ENCODE data around the gene SLC24A3.

Gene SLC24A3

DNA sequence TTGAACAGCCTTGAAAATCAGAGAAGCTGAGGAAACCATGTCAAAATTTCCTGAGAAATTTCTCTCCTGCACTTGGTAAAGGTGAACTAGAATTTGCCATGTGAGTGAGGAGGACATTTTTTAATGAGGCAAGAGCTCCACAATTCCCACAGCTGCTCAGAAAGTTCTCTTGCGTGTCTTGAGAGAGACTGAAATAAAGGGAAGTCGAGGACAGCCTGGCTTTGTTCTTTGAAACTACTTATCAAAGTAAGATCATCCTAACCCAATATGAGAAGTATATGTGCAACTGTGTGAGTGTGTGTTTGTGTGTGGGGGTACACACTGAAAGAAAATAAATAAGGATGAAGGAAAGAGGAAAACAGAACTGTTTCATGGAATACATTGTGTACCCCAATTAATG, 163.4 kb downstream of the SLC24A3 start:
- H4K8ac ChIP-seq (ENCODE audit: low read depth, low read length): no peak overlapping the region
- no peak overlapping the region for H2BK15ac ChIP-seq (replicated peaks; ENCODE audit: low read depth)
- H3K79me1 ChIP-seq (ENCODE audit: low read length): no peaks in the 10 kb centered on the region
- H3K27me3 ChIP-seq (ENCODE audit: insufficient read depth, low read length, poor library complexity): no peaks in the 10 kb centered on the region
- H3K79me2 ChIP-seq (ENCODE audit: control insufficient read depth, insufficient read depth, low read length): no peaks in the 10 kb centered on the region
- H3K4me3 ChIP-seq (ENCODE audit: low read length): no peak overlapping the region
- H2BK5ac ChIP-seq (ENCODE audit: low read length): no peak overlapping the region
- no peak overlapping the region for H3K4ac ChIP-seq (ENCODE audit: low read depth, low read length)
- H3K56ac ChIP-seq (ENCODE audit: low read length): no peak overlapping the region
- H3K9ac ChIP-seq (ENCODE audit: low read length): no peak overlapping the region
- no peaks in the 10 kb centered on the region for H3K4me1 ChIP-seq (ENCODE audit: control insufficient read depth, low read depth, low read length)
- no peak overlapping the region for H3K18ac ChIP-seq (ENCODE audit: low read length)
- no peak overlapping the region for H4K5ac ChIP-seq (ENCODE audit: low read length)
- H3K4me2 ChIP-seq (ENCODE audit: low read length): no peak overlapping the region
- no CpG with 5 or more reads among the region's 2 CpGs for WGBS (ENCODE audit: extremely low coverage, insufficient coverage, low lambda C conversion rate)
- no peak overlapping the region for H3K27ac ChIP-seq (ENCODE audit: low read depth, low read length)
- H2BK120ac ChIP-seq (ENCODE audit: low read depth, low read length): no peak overlapping the region
- no peak overlapping the region for H2AK5ac ChIP-seq (ENCODE audit: low read length)
- no peak for DNase-seq
- no peaks in the 10 kb centered on the region for H3K36me3 ChIP-seq (ENCODE audit: control insufficient read depth, insufficient read depth, low read length)
- no peak overlapping the region for H3K23ac ChIP-seq (ENCODE audit: low read length)

DNA sequence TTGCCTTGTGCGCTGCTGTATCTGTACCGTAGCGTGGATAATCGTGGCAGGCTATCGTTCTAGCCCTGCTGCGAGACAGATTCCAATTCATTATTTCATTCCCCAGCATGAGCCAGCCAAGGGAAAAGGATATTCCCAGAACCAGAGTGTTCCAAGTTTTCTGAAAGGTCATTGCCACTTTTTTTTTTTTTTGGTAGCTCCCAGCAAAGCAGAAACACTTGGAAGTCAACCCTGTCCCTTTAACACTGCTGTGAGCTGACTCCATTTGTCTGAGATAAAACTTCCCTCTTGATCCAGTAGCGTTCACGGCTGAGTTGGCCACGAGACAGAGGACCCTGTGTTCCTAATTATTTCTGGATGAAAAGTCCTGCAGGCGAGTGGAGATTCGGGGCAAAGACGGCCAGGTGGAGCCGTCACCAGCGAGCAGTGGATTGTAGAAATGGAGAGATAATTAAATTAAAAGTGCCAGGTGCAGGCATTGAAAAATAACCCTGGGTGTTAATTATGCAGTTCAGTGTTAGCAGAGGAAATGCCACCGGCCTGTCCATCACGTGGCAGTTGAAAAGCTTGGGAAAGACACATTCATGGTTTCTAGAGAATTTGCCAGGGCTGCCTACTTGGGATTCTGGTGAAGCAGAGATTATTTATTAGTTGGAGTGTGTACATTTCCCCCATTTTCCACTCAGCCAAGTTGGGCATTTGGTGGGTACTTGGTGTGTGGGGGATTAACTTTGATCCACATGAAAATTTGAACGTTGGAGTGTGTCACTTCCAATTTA, 164.2 kb downstream of the SLC24A3 start:
- H3K4me1 ChIP-seq (ENCODE audit: control insufficient read depth, low read depth, low read length): no peaks in the 10 kb centered on the region
- H3K79me2 ChIP-seq (ENCODE audit: control insufficient read depth, insufficient read depth, low read length): no peaks in the 10 kb centered on the region
- no peak for DNase-seq
- no peak overlapping the region for H3K4me2 ChIP-seq (ENCODE audit: low read length)
- no peak overlapping the region for H2BK15ac ChIP-seq (replicated peaks; ENCODE audit: low read depth)
- no peak overlapping the region for H2AK5ac ChIP-seq (ENCODE audit: low read length)
- H2BK5ac ChIP-seq (ENCODE audit: low read length): no peak overlapping the region
- H4K8ac ChIP-seq (ENCODE audit: low read depth, low read length): no peak overlapping the region
- no peak overlapping the region for H3K9ac ChIP-seq (ENCODE audit: low read length)
- WGBS (ENCODE audit: extremely low coverage, insufficient coverage, low lambda C conversion rate): no CpG with 5 or more reads among the region's 17 CpGs
- H3K4ac ChIP-seq (ENCODE audit: low read depth, low read length): no peak overlapping the region
- H3K23ac ChIP-seq (ENCODE audit: low read length): no peak overlapping the region
- H4K5ac ChIP-seq (ENCODE audit: low read length): no peak overlapping the region
- no peak overlapping the region for H3K18ac ChIP-seq (ENCODE audit: low read length)
- H3K56ac ChIP-seq (ENCODE audit: low read length): no peak overlapping the region
- H3K27me3 ChIP-seq (ENCODE audit: insufficient read depth, low read length, poor library complexity): no peaks in the 10 kb centered on the region
- H2BK120ac ChIP-seq (ENCODE audit: low read depth, low read length): no peak overlapping the region
- no peak overlapping the region for H3K27ac ChIP-seq (ENCODE audit: low read depth, low read length)
- H3K79me1 ChIP-seq (ENCODE audit: low read length): no peaks in the 10 kb centered on the region
- H3K36me3 ChIP-seq (ENCODE audit: control insufficient read depth, insufficient read depth, low read length): no peaks in the 10 kb centered on the region
- no peak overlapping the region for H3K4me3 ChIP-seq (ENCODE audit: low read length)

GRCh38 chr20:19378058-19378457, 165.6 kb downstream of the SLC24A3 start:
- no CpG with 5 or more reads among the region's 3 CpGs for WGBS (ENCODE audit: extremely low coverage, insufficient coverage, low lambda C conversion rate)

DNA sequence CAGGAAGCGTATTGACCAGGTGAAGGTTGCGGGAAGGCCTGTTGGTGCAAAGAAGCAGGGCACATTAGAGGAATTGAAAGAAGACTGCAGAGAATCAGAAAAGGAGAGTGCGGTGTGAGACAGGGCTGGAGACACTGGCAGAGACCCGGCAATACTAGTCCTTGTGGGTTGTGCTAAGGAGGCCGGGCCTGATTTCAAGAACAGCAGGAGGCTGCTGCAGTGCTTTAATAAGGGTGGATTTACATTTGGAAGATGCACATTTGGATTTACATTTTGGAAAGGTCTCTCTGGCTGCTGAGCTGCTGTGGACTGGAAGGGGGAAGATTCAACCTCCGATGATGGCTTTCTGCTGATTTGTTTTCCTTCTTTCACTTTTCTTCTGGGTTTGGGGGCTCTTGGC, 167.8 kb downstream of the SLC24A3 start:
- H3K36me3 ChIP-seq (ENCODE audit: control insufficient read depth, insufficient read depth, low read length): no peaks in the 10 kb centered on the region
- H4K5ac ChIP-seq (ENCODE audit: low read length): no peak overlapping the region
- H3K9ac ChIP-seq (ENCODE audit: low read length): no peak overlapping the region
- H2BK120ac ChIP-seq (ENCODE audit: low read depth, low read length): no peak overlapping the region
- no peaks in the 10 kb centered on the region for H3K4me1 ChIP-seq (ENCODE audit: control insufficient read depth, low read depth, low read length)
- no peak overlapping the region for H2BK15ac ChIP-seq (replicated peaks; ENCODE audit: low read depth)
- no peak overlapping the region for H3K56ac ChIP-seq (ENCODE audit: low read length)
- no peak overlapping the region for H3K4me3 ChIP-seq (ENCODE audit: low read length)
- DNase-seq: no peak
- no CpG with 5 or more reads among the region's 6 CpGs for WGBS (ENCODE audit: extremely low coverage, insufficient coverage, low lambda C conversion rate)
- H3K27ac ChIP-seq (ENCODE audit: low read depth, low read length): no peak overlapping the region
- H3K18ac ChIP-seq (ENCODE audit: low read length): no peak overlapping the region
- H2BK5ac ChIP-seq (ENCODE audit: low read length): no peak overlapping the region
- no peaks in the 10 kb centered on the region for H3K27me3 ChIP-seq (ENCODE audit: insufficient read depth, low read length, poor library complexity)
- H3K79me2 ChIP-seq (ENCODE audit: control insufficient read depth, insufficient read depth, low read length): no peaks in the 10 kb centered on the region
- H2AK5ac ChIP-seq (ENCODE audit: low read length): no peak overlapping the region
- H3K4ac ChIP-seq (ENCODE audit: low read depth, low read length): no peak overlapping the region
- no peak overlapping the region for H4K8ac ChIP-seq (ENCODE audit: low read depth, low read length)
- H3K79me1 ChIP-seq (ENCODE audit: low read length): no peaks in the 10 kb centered on the region
- no peak overlapping the region for H3K23ac ChIP-seq (ENCODE audit: low read length)
- H3K4me2 ChIP-seq (ENCODE audit: low read length): no peak overlapping the region

More at GRCh38 chr20:19378058-19378457, 165.6 kb downstream of the SLC24A3 start:
- no peak overlapping the region for H4K5ac ChIP-seq (ENCODE audit: low read length)
- H3K18ac ChIP-seq (ENCODE audit: low read length): no peak overlapping the region
- H3K36me3 ChIP-seq (ENCODE audit: control insufficient read depth, insufficient read depth, low read length): no peaks in the 10 kb centered on the region
- no peak overlapping the region for H3K27ac ChIP-seq (ENCODE audit: low read depth, low read length)
- H2BK5ac ChIP-seq (ENCODE audit: low read length): no peak overlapping the region
- no peak overlapping the region for H3K9ac ChIP-seq (ENCODE audit: low read length)
- no peak overlapping the region for H3K4ac ChIP-seq (ENCODE audit: low read depth, low read length)
- no peaks in the 10 kb centered on the region for H3K27me3 ChIP-seq (ENCODE audit: insufficient read depth, low read length, poor library complexity)
- no peaks in the 10 kb centered on the region for H3K79me1 ChIP-seq (ENCODE audit: low read length)
- H3K4me2 ChIP-seq (ENCODE audit: low read length): no peak overlapping the region
- H3K4me1 ChIP-seq (ENCODE audit: control insufficient read depth, low read depth, low read length): no peaks in the 10 kb centered on the region
- H2BK120ac ChIP-seq (ENCODE audit: low read depth, low read length): no peak overlapping the region
- no peak overlapping the region for H4K8ac ChIP-seq (ENCODE audit: low read depth, low read length)
- no peak overlapping the region for H3K23ac ChIP-seq (ENCODE audit: low read length)
- H3K4me3 ChIP-seq (ENCODE audit: low read length): no peak overlapping the region
- H2AK5ac ChIP-seq (ENCODE audit: low read length): no peak overlapping the region
- H3K79me2 ChIP-seq (ENCODE audit: control insufficient read depth, insufficient read depth, low read length): no peaks in the 10 kb centered on the region
- no peak for DNase-seq
- no peak overlapping the region for H2BK15ac ChIP-seq (replicated peaks; ENCODE audit: low read depth)
- no peak overlapping the region for H3K56ac ChIP-seq (ENCODE audit: low read length)

DNA sequence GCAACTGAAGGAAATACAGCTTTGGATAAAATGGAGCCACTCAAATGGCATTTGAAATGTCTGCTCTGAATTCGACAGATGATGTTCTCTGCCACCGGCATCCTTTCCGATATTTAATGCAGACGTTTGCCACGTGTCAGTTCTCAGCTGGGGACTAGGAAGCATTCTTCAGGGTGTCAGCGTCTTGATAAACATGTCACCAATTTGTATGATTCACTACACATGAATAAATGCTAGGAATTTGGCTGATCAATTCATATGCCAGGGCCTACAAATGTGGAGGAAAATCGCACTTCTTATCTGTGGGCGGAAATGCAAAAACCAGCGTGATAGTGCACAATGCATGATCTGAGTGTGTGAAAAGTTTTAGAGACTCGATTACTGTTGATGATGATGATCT, 169.5 kb downstream of the SLC24A3 start:
- Histone ChIP-seq H3K27me3 (ENCODE audit: insufficient read depth, low read length, poor library complexity) (no peaks in the 10 kb centered on the region), H2BK15ac (replicated peaks; ENCODE audit: low read depth) (no peak overlapping the region), H4K8ac (ENCODE audit: low read depth, low read length) (no peak overlapping the region), H3K27ac (ENCODE audit: low read depth, low read length) (no peak overlapping the region), H2AK5ac (ENCODE audit: low read length) (no peak overlapping the region), H3K79me1 (ENCODE audit: low read length) (no peaks in the 10 kb centered on the region), H3K4me3 (ENCODE audit: low read length) (no peak overlapping the region), H3K36me3 (ENCODE audit: control insufficient read depth, insufficient read depth, low read length) (no peaks in the 10 kb centered on the region), H3K4me1 (ENCODE audit: control insufficient read depth, low read depth, low read length) (no peaks in the 10 kb centered on the region), H2BK120ac (ENCODE audit: low read depth, low read length) (no peak overlapping the region), H3K4me2 (ENCODE audit: low read length) (no peak overlapping the region), H4K5ac (ENCODE audit: low read length) (no peak overlapping the region), H3K18ac (ENCODE audit: low read length) (no peak overlapping the region), H3K23ac (ENCODE audit: low read length) (no peak overlapping the region), H3K9ac (ENCODE audit: low read length) (no peak overlapping the region), H2BK5ac (ENCODE audit: low read length) (no peak overlapping the region), H3K79me2 (ENCODE audit: control insufficient read depth, insufficient read depth, low read length) (no peaks in the 10 kb centered on the region), H3K4ac (ENCODE audit: low read depth, low read length) (no peak overlapping the region), H3K56ac (ENCODE audit: low read length) (no peak overlapping the region)
- no CpG with 5 or more reads among the region's 10 CpGs for whole genome bisulfite sequencing (ENCODE audit: extremely low coverage, insufficient coverage, low lambda C conversion rate)
- DNase-seq: peak; percentile 6

Measured in mesendoderm (in vitro differentiated cells).